Endothelial cell of umbilical vein (primary cell): ENCODE results near the gene ITPKC. TPM values are rescaled to one million over a fixed set of nuclear protein-coding genes. Genes with fewer than 3 reads are reported as not detected.

ENCODE experiments used
- BruUV-seq: library from RNA; stranded (reverse); fragments of 400-500 nt; replicated peaks from 2 replicates; lab custom pipeline; 2021; lab: Mats Ljungman, UMichigan
- CTCF ChIA-PET: fragments of 300-600, 350-600 bp; sonication (Branson Sonifier 250); formaldehyde crosslinking; loops from one replicate; lab custom pipeline; 2021; ENCODE audit warnings: antibody characterized with exemption, inconsistent platforms; lab: Charles Lee
- POLR2A ChIA-PET: fragments of 300-600, 350-600 bp; sonication (Branson Sonifier 250); formaldehyde crosslinking; loops from one replicate; lab custom pipeline; 2021; ENCODE audit warnings: antibody characterized with exemption, inconsistent platforms; lab: Charles Lee
- DNase-seq: peaks from one replicate; pipeline ENCODE4 v3.0.0-alpha.2; 2011; ENCODE audit warnings: low read depth, low spot score
- FAIRE-seq: peaks from 2 replicates; lab custom pipeline; 2011; peaks lifted over from hg19 to GRCh38; lab: Jason Lieb, UNC
- H2AFZ ChIP-seq: 2 replicates; pipeline ENCODE4 v1.6.0; 2012; ENCODE audit warnings: low read depth, low read length, control low read depth, inconsistent platforms
- H3K27ac ChIP-seq: 2 replicates; pipeline ENCODE4 v1.5.1; 2011; ENCODE audit warnings: low read depth, mild to moderate bottlenecking, control low read depth, low read length, moderate library complexity; ENCODE audit not compliant: insufficient read depth
- H3K27me3 ChIP-seq, 2 experiments: 2 replicates each; pipeline versions ENCODE4 v1.6.0 to v1.6.1; 2011; ENCODE audit warnings: low read length in 2 of 2, mixed read lengths in 1 of 2; ENCODE audit not compliant: control insufficient read depth in 2 of 2, insufficient read depth in 2 of 2
- H3K36me3 ChIP-seq, 2 experiments: 2 replicates in 1 of 2; 3 replicates in 1 of 2; pipeline ENCODE4 v1.5.1; 2011; ENCODE audit warnings: low read length in 2 of 2, mild to moderate bottlenecking in 1 of 2, moderate library complexity in 1 of 2; ENCODE audit not compliant: control insufficient read depth in 2 of 2, insufficient read depth in 2 of 2; ENCODE audit errors: extremely low read depth in 1 of 2
- H3K4me1 ChIP-seq: 3 replicates; pipeline ENCODE4 v1.5.1; 2011; ENCODE audit warnings: mild to moderate bottlenecking, low read length; ENCODE audit not compliant: control insufficient read depth, insufficient read depth; ENCODE audit errors: extremely low read depth
- H3K4me2 ChIP-seq: 2 replicates; pipeline ENCODE4 v1.6.1; 2011; ENCODE audit warnings: low read length, control low read depth, mixed read lengths; ENCODE audit not compliant: insufficient read depth
- H3K4me3 ChIP-seq, 3 experiments: fragments of 200-600 bp in 1 of 3; sonication (generic), shearing (Covaris generic) in 1 of 3; replicated peaks in 1 of 3; 2 replicates each; pipeline ENCODE4 v1.5.1; 2011 to 2016; ENCODE audit warnings: control low read depth in 3 of 3, low read length in 3 of 3, mild to moderate bottlenecking in 2 of 3, inconsistent platforms in 1 of 3, low read depth in 1 of 3, moderate library complexity in 1 of 3; ENCODE audit not compliant: insufficient read depth in 1 of 3
- H3K79me2 ChIP-seq: 2 replicates; pipeline ENCODE4 v1.6.0; 2012; ENCODE audit warnings: low read length, inconsistent platforms; ENCODE audit not compliant: control insufficient read depth, insufficient read depth
- H3K9ac ChIP-seq: replicated peaks from 2 replicates; pipeline ENCODE3; 2011; ENCODE audit warnings: low read length, control low read depth; ENCODE audit not compliant: insufficient read depth; ENCODE audit errors: extremely low read depth
- H3K9me1 ChIP-seq: replicated peaks from 3 replicates; pipeline ENCODE4 v1.6.0; 2011; ENCODE audit warnings: mild to moderate bottlenecking, low read length; ENCODE audit not compliant: control insufficient read depth, insufficient read depth; ENCODE audit errors: extremely low read depth
- H3K9me3 ChIP-seq: replicated peaks from 2 replicates; pipeline ENCODE4 v1.5.1; 2012; ENCODE audit warnings: low read length, inconsistent platforms; ENCODE audit not compliant: control insufficient read depth, insufficient read depth
- H4K20me1 ChIP-seq: replicated peaks from 2 replicates; pipeline ENCODE3; 2011; ENCODE audit warnings: mild to moderate bottlenecking, low read length; ENCODE audit not compliant: control insufficient read depth, insufficient read depth; ENCODE audit errors: extremely low read depth
- CTCF ChIP-seq, 2 donors: IDR thresholded peaks; 1 replicate in 1 of 2; 2 replicates in 1 of 2; pipeline ENCODE4 v1.5.1; 2011; ENCODE audit warnings: low read length in 2 of 2, mild to moderate bottlenecking in 2 of 2, moderate library complexity in 2 of 2, control low read depth in 1 of 2, inconsistent platforms in 1 of 2, low read depth in 1 of 2; ENCODE audit not compliant: insufficient read depth in 1 of 2; ENCODE audit errors: extremely low read depth in 1 of 2
- EZH2 ChIP-seq: IDR thresholded peaks from 2 replicates; pipeline ENCODE4 v1.6.1; 2012; ENCODE audit warnings: borderline replicate concordance, low read depth, mild to moderate bottlenecking, moderate library complexity, low read length, inconsistent platforms; ENCODE audit not compliant: severe bottlenecking
- FOS ChIP-seq: IDR thresholded peaks from 2 replicates; pipeline ENCODE4 v1.6.1; 2011; ENCODE audit warnings: mild to moderate bottlenecking, low read length, moderate library complexity, borderline replicate concordance; ENCODE audit not compliant: insufficient read depth
- GATA2 ChIP-seq: IDR thresholded peaks from 2 replicates; pipeline ENCODE4 v1.7.0; 2011; ENCODE audit warnings: low read depth, mild to moderate bottlenecking, moderate library complexity, mixed read lengths, low read length; ENCODE audit not compliant: insufficient read length, insufficient read depth
- JUN ChIP-seq: IDR thresholded peaks from 2 replicates; pipeline ENCODE4 v1.6.1; 2011; ENCODE audit warnings: borderline replicate concordance, low read depth; ENCODE audit not compliant: insufficient read length, insufficient read depth
- MAX ChIP-seq: IDR thresholded peaks from 2 replicates; pipeline ENCODE4 v1.6.1; 2011; ENCODE audit not compliant: insufficient read depth, insufficient read length
- MYC ChIP-seq: IDR thresholded peaks from one replicate; pipeline ENCODE4 v1.6.1; 2011; ENCODE audit warnings: mild to moderate bottlenecking, low read depth, low read length
- POLR2A ChIP-seq: IDR thresholded peaks from 2 replicates; pipeline ENCODE4 v1.6.1; 2012; ENCODE audit warnings: low read depth, mild to moderate bottlenecking, control low read depth, low read length
- POLR2AphosphoS5 ChIP-seq: IDR thresholded peaks from 2 replicates; pipeline ENCODE4 v1.6.1; 2012; ENCODE audit warnings: low read depth, mild to moderate bottlenecking, control low read depth, low read length, moderate library complexity; ENCODE audit not compliant: insufficient read depth
- dilution Hi-C: fragments of 300-500 bp; cut with MboI; formaldehyde crosslinking; loops from one replicate; pipeline ENCODE4 v1.15.0; 2019; ENCODE audit warnings: low sequenced_read_pairs; ENCODE audit not compliant: extremely low pct_ligation_motif_present
- intact Hi-C: fragments of 100-400 bp; cut with micrococcal nuclease; formaldehyde crosslinking; loops from one replicate; pipeline ENCODE4 v1.10.0; 2022
- polyA plus RNA-seq, 4 experiments: library from polyadenylated mRNA; depleted of rRNA in 3 of 4; stranded (reverse) in 3 of 4; unstranded in 1 of 4; fragments of >200 nt; gene quantifications; 2 replicates each; pipeline versions ENCODE4 v1.2.1 to v1.2.3, GENCODE V29; 2011 to 2012; ENCODE audit warnings: missing spikeins in 1 of 4
- total RNA-seq: library from RNA; stranded (reverse); gene quantifications from 2 replicates; pipeline ENCODE4 v1.2.3, GENCODE V29; 2021

Gene ITPKC
- total and polyA plus RNA-seq, 2 donors (not counting 3 experiments of a cell fraction or from before 2014, with no cell fraction given) = 7.3 to 16.1 TPM

- H3K4me2 ChIP-seq = no peak overlapping the region
- H3K27me3 ChIP-seq = no peaks in the 10 kb centered on the region
- dilution Hi-C loops (no loop called here), intact Hi-C loops (no loop called here)
- no peaks in the 10 kb centered on the region for H4K20me1 ChIP-seq
- H3K27ac ChIP-seq = no peak overlapping the region
- H3K4me3 ChIP-seq = no peak overlapping the region
- FAIRE-seq (no peak), DNase-seq (no peak)
- no peak overlapping the region for H3K9ac ChIP-seq
- H3K9me1 ChIP-seq = no peaks in the 10 kb centered on the region
- peaks cover 21% of the 10 kb centered on the region for H3K4me1 ChIP-seq
- no peak overlapping the region for H2AFZ ChIP-seq
- ChIA-PET POLR2A (no interaction called here), CTCF (interaction anchor here (0.5 to 1.5 kb wide), 3 partner anchors 30 to 382 kb away, joined by 3 to 4 read pairs (median 3); partner anchors contain the start of gene RAB4B)
- TF ChIP-seq GATA2 (no peak), JUN (no peak), MAX (no peak), MYC (no peak), CTCF (IDR thresholded peaks at IDR 0.05; ENCODE audit: extremely low read depth in 1 of 2, insufficient read depth in 1 of 2, low read depth in 1 of 2, low read length in 2 of 2) (no peak), EZH2 (no peak), FOS (no peak), POLR2A (no peak), POLR2AphosphoS5 (no peak)
- no peaks in the 10 kb centered on the region for H3K9me3 ChIP-seq
- peaks cover 14% of the 10 kb centered on the region for H3K79me2 ChIP-seq
- no TSS peak for BruUV-seq
- no peaks in the 10 kb centered on the region for H3K36me3 ChIP-seq
These were observed 30.6 kb downstream of the ITPKC start for GRCh38 chr19:40747536-40747935.
